Fibroblast of skin of back (primary cell): ENCODE results near the gene TMEM209.
"Not testable (repeated sequence)": the region's sequence is repeated elsewhere in the genome, so short reads cannot be mapped to it uniquely, and the experiment has no call there.

ENCODE experiments used
- DNase-seq: peaks from one replicate; pipeline ENCODE4 v3.0.0-alpha.2; 2013

TMEM209 gene

DNA sequence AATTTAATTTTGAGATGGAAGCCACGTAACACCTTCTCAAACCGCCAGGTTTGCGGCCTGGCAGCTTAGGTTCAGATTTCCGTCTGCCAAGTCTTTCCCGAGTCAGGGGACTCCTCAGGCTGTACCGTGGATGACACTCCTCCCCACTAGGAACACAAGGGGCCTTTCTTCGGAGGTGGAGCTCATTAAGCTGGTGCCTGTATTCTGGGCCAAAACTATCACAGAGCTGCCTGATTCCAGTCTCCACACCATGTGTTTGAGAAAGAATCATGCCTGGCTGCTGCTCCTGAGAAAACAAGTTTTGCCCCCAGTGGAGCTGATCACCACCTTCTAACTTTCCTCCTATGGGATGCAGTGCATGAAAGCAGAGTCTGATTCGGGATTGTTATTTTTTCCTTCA is 44.8 kb downstream of the TMEM209 start:
- no peak for DNase-seq

- no peak for DNase-seq
Observed at GRCh38 chr7:130160023-130160422, 45.2 kb downstream of the TMEM209 start.

DNA sequence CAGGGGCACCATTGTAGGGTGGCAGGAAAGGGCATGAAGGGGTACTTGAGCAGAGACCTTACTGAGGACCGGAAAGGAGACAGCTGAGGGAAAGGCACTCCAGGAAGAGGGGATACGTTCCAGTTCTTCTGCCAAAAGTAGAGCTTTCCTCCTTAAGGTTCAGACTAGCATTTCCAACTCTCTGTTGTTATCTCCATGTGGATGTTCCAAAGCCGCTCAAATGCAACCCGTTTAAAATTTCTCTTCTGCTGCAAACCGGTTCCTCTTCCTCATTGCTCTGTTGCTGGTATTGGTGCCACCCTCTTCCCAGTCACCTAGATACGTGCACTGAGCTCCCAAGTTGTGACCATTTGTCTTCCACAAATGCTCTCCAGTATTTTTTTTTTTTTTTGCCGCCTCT is 47.5 kb downstream of the TMEM209 start:
- no peak for DNase-seq

DNA sequence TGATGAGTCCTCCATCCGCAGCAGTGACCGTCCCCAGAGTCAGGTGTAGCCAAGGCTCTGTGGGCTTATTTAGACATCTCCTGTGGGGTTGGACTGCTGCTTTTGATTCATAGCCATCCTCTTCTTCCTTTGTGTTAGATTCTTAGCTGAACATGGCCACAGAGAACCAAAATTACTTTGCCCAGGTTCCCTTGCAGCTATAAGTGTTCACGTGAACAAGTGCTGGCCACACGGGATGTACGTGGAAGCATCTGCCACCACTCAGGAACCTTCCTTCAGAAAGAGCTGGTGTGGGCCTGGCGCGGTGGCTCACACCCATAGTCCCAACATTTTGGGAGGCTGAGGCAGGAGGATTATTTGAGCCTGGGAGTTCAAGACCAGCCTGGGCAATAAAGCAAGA is 49.1 kb downstream of the TMEM209 start:
- no peak for DNase-seq

DNA sequence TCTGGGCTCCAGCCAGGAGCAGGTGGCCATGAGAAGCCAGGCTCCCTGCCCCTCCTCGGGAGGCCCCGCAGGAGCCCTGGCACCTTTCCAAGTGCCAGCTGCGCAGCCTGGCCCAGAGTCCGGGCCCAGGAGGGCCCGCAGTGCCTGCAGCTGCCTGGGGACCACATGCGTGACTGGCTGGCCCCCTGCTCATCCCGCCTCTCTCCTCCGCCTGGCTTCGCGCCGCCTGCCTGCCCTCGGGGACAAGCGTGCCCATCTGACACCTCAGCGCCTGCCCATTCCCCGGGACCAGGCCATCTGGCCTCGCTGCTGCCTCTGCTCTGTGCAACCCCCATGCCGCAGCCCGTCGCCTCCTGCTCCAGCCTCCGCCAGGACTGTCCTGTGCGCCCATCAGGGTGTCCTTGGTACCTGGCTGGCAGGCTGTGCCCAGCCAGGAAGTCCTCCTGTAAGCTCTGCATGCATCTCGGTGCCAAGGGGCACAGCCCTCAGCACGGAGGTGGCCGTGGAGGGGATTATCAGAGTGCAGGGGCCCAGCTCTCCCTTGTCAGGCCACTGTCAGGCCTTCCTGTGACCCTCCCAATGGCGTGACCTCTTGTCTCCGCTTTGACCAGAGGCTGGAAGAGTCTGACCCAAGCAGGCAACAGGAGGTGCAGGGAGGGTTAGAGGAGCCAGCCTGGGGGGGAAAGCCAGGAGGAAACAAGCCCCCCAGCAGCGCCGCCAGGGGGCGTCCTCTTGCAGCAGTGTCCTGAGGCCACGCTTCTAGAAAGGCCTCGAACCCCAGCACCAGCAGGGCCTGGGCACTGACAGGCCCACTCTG is 50.5 kb downstream of the TMEM209 start:
- DNase-seq, result no peak

GRCh38 chr7:130154131-130154500 is 51.1 kb downstream of the TMEM209 start:
- no peak for DNase-seq

DNA sequence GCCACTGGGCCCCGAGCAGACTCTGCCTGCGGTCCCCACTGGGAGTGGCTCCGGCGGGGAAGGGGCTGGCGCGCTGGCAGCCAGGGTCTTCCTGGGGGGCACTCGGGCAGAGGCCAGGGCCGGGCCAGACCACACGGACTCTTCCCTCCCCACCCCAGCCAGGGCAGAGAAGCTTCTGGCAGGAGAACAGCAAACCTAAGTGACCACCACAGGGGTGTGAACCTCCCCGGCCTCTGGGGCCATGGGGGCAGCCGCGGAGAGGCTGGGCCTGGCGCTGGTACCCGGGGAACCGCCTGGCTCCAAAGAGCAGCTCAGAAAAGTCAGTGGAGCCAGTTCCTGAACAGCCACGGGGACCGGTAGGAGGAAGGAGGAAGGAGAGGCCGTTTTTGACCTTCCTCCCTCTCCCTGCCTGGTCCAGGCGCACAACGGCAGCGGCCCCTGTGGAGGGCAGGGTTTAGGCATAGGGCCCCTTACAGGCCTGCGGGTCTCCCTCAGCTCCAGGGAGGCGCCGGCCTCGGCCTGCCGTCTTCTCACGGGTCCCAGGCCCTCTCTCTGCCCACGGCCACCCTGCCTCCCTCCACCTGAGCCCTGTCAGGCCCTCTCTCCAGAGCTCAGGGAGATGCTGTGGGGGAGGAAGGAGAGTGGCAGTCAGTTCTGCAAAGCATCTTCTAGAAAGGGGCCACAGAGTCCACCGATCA is 51.8 kb downstream of the TMEM209 start:
- DNase-seq, result no peak

- DNase-seq, result peak; percentile 43
Observed at GRCh38 chr7:130152493-130153210, 52.6 kb downstream of the TMEM209 start.

DNA sequence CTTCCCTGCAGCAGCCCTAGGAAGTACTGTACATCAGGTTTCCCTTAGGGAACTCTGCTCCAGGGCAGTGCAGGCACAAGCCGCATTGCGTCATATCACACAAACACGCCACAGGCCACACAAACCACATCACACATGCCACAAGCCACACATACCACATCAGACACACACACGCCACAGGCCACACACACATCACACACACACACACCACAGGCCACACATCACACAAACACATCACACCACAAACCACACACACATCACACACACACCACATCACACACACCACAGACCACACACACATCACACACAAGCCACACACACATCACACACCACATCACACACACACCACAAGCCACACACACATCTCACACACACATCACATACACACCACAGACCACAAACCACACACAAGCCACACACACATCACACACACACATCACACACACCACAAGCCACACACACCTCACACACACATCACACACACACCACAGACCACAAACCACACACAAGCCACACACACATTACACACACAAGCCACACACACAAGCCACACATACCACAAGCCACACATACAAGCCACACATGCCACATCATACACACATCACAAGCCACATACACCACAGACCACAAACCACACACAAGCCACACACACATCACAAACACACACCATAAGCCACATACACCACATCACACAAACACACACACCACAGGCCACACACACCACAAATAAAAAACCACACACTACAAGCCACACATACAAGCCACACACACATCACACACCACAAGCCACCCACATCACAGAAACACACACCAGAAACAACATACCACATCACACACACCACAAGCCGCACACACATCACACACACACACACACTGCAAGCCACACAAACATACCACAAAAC is 53.4 kb downstream of the TMEM209 start:
- no peak for DNase-seq

DNA sequence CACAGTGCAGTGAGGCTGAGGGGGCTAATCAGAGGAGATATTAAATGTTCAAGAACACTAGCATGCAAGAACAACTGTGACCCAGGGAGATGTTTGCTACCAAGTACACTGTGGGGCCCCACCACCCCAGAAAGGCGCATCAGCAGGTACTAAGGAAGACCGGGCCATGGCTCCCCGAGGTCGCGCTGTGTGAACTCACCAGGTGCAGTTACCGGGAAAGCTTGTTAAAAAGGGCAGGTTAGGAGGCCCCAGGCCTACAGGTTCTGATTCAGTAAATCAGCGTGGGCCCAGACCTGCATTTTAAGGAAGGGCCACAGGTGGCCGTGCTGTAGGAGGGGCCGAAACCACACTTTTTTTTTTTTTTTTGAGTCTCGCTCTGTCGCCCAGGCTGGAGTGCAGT is 54.6 kb downstream of the TMEM209 start:
- no peak for DNase-seq

- no peak for DNase-seq
Observed at GRCh38 chr7:130149281-130150139, 55.7 kb downstream of the TMEM209 start.

GRCh38 chr7:130148561-130148960 is 56.6 kb downstream of the TMEM209 start:
- peak; percentile 28 for DNase-seq

- no peak for DNase-seq
Observed at GRCh38 chr7:130147710-130148325, 57.4 kb downstream of the TMEM209 start.

DNA sequence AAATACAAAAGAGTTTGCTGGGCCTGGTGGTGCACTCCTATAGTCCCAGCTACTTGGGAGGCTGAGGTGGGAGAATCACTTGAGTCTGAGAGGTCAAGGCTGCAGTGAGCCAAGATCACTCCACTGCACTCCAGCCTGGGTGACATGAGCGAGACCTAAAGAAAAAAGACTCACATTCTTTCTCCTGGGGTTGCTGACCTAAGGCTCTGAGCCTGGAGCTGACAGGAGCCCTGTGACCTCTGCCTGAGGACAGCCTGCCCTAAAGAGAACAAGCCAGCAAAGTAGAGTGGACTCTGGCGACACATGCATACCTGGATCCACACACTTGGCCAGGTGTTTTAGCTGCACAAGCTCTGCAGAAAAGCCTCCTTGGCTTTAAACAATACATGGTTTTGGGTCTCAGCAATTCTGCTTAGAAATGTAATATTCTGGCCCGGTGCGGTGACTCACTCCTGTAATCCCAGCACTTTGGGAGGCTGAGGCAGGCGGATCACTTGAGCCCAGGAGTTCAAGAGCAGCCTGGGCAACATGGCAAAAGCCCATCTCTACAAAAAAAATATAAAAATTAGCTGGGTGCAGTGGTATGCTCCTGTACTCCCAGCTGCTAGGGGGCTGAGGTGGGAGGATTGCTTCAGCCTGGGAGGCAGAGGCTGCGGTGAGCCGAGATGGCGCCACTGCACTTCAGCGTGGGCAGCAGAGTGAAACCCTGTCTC is 58.4 kb downstream of the TMEM209 start:
- DNase-seq, result no peak

DNA sequence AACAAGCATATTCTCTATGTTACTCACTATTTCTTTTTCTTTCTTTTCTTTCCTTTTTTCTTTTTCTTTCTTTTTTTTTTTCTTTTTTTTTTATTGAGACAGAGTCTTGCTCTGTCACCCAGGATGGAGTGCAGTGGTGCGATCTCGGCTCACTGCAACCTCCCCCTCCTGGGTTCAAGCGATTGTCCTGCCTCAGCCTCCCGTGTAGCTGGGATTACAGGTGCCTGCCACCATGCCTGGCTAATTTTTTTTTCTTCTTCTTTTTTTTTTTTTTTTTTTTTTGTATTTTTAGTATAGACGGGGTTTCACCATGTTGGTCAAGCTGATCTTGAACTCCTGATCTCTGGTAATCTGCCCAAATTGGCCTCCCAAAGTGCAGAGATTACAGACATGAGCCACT is 59.1 kb downstream of the TMEM209 start:
- not testable (repeated sequence) for DNase-seq

DNA sequence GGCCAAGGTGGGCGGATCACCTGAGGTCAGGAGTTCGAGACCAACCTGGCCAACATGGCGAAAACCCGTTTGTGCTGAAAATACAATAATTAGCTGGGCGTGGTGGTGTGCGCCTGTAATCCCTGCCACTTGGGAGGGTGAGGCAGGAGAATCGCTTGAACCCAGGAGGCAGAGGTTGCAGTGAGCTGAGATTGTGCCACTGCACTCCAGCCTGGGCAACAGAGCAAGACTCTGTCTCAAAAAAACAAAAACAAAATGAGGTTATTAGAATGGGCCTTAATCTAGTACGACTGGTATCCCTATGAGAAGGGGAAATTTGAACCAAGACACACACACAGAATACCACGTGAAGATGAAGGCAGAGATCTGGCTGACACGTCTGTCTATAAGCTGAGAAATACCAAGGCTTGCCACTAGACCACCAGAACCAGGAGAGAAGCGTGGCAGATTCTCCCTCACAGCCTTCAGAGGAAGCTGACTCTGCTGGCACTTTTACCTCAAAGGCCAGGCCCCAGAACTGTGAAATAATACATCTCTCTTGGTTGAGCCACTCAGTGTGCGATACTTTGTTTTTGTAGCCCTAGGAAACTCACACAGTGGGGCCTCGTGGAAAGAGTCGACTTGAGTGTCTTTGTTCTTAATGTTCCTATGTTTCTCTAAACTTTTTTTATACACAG is 59.6 kb downstream of the TMEM209 start:
- DNase-seq, result no peak

GRCh38 chr7:130144312-130145171 is 60.7 kb downstream of the TMEM209 start:
- DNase-seq, result peak; percentile 84

GRCh38 chr7:130143986-130144311 is 61.3 kb downstream of the TMEM209 start:
- no peak for DNase-seq

GRCh38 chr7:130143334-130143732 is 61.9 kb downstream of the TMEM209 start:
- DNase-seq, result no peak
